Body of pancreas (tissue), 4 donors: ENCODE results near the gene KRTAP5-10.

Experiments
- CTCF ChIP-seq, 7 experiments: fragments of 450-650 bp in 4 of 7; fragments of 200-600 bp in 3 of 7; sonication (generic) in 3 of 7; IDR thresholded peaks; one replicate each; pipeline ENCODE4 v1.5.1; 2016 to 2019; ENCODE audit warnings: antibody characterized with exemption in 7 of 7
- POLR2A ChIP-seq, 3 donors: fragments of 450-650 bp; IDR thresholded peaks; one replicate each; pipeline ENCODE4 v1.6.1; 2016; ENCODE audit warnings: antibody characterized with exemption in 3 of 3, mild to moderate bottlenecking in 2 of 3

GRCh38 chr11:71568704-71569349 lies 3.5 kb downstream of the KRTAP5-10 start:
- no peak for TF ChIP-seq CTCF (IDR thresholded peaks at IDR 0.05)
- TF ChIP-seq POLR2A (IDR thresholded peaks at IDR 0.05) = no peak
